ENCODE results near the gene PUM1. TPM values are rescaled to one million over a fixed set of nuclear protein-coding genes. Genes with fewer than 3 reads are reported as not detected.

Gene PUM1
- total RNA-seq, 1 donor from 2014 or later: 42.4 TPM

- no peak for DNase-seq (ENCODE audit: low read depth)
- no peak for TF ChIP-seq CTCF (conservative IDR thresholded peaks at IDR 0.05; ENCODE audit: low read depth, low read length)
- no peak overlapping the region for H3K4me3 ChIP-seq (ENCODE audit: low read depth, low read length)
Measured at GRCh38 chr1:31022259-31022658, 43.3 kb downstream of the PUM1 start.

GRCh38 chr1:31020007-31020790 lies 45.3 kb downstream of the PUM1 start:
- H3K4me3 ChIP-seq (ENCODE audit: low read depth, low read length): no peak overlapping the region
- no peak for TF ChIP-seq CTCF (conservative IDR thresholded peaks at IDR 0.05; ENCODE audit: low read depth, low read length)

GRCh38 chr1:31019401-31019800 lies 46.1 kb downstream of the PUM1 start:
- no peak overlapping the region for H3K4me3 ChIP-seq (ENCODE audit: low read depth, low read length)
- DNase-seq (ENCODE audit: low read depth): no peak
- no peak for TF ChIP-seq CTCF (conservative IDR thresholded peaks at IDR 0.05; ENCODE audit: low read depth, low read length)

More at GRCh38 chr1:31020007-31020790, 45.3 kb downstream of the PUM1 start:
- no peak for DNase-seq (ENCODE audit: low read depth)

GRCh38 chr1:31016868-31017267 lies 48.6 kb downstream of the PUM1 start:
- no peak for DNase-seq (ENCODE audit: low read depth)
- TF ChIP-seq CTCF (conservative IDR thresholded peaks at IDR 0.05; ENCODE audit: low read depth, low read length): no peak
- H3K4me3 ChIP-seq (ENCODE audit: low read depth, low read length): no peak overlapping the region

GRCh38 chr1:31013187-31013864 lies 52.2 kb downstream of the PUM1 start:
- no peak for TF ChIP-seq CTCF (conservative IDR thresholded peaks at IDR 0.05; ENCODE audit: low read depth, low read length)
- H3K4me3 ChIP-seq (ENCODE audit: low read depth, low read length): no peak overlapping the region
- peak; percentile 65 for DNase-seq (ENCODE audit: low read depth)

GRCh38 chr1:31012210-31012924 lies 53.1 kb downstream of the PUM1 start:
- H3K4me3 ChIP-seq (ENCODE audit: low read depth, low read length): no peak overlapping the region
- TF ChIP-seq CTCF (conservative IDR thresholded peaks at IDR 0.05; ENCODE audit: low read depth, low read length): no peak
- no peak for DNase-seq (ENCODE audit: low read depth)
